H9 (cell line): Measurements from ENCODE around the gene ARPC4. TPM values are rescaled to one million over a fixed set of nuclear protein-coding genes. Genes with fewer than 3 reads are reported as not detected.

Source experiments
- DNase-seq: peaks from one replicate; pipeline ENCODE4 v3.0.0-alpha.2; 2017
- H2AFZ ChIP-seq: one replicate; pipeline ENCODE4 v1.6.1; 2013; ENCODE audit warnings: mild to moderate bottlenecking, low read length, control low read depth, moderate library complexity
- H2AK5ac ChIP-seq: 2 replicates; pipeline ENCODE4 v1.6.1; 2013; ENCODE audit warnings: low read length, control low read depth, mixed read lengths; ENCODE audit not compliant: insufficient read length
- H2BK120ac ChIP-seq: one replicate; pipeline ENCODE4 v1.6.1; 2013; ENCODE audit warnings: low read depth, mild to moderate bottlenecking, low read length, control low read depth, inconsistent platforms; ENCODE audit not compliant: poor library complexity, severe bottlenecking
- H2BK12ac ChIP-seq: 2 replicates; pipeline ENCODE4 v1.6.1; 2013; ENCODE audit warnings: low read length, control low read depth, mixed read lengths, low read depth; ENCODE audit not compliant: insufficient read length
- H2BK15ac ChIP-seq: 2 replicates; pipeline ENCODE4 v1.6.1; 2013; ENCODE audit warnings: low read depth, low read length, control low read depth
- H2BK20ac ChIP-seq: one replicate; pipeline ENCODE4 v1.6.1; 2013; ENCODE audit warnings: low read depth, mild to moderate bottlenecking, low read length, control low read depth, inconsistent platforms; ENCODE audit not compliant: poor library complexity, severe bottlenecking
- H2BK5ac ChIP-seq: 2 replicates; pipeline ENCODE4 v1.6.1; 2013; ENCODE audit warnings: low read length, control low read depth, mixed read lengths; ENCODE audit not compliant: insufficient read length
- H3K14ac ChIP-seq: 2 replicates; pipeline ENCODE4 v1.6.1; 2013; ENCODE audit warnings: low read length, control low read depth; ENCODE audit not compliant: insufficient read depth
- H3K18ac ChIP-seq: 2 replicates; pipeline ENCODE4 v1.6.1; 2013; ENCODE audit warnings: low read depth, mild to moderate bottlenecking, mixed read lengths, low read length, control low read depth; ENCODE audit not compliant: insufficient read length
- H3K23ac ChIP-seq: 2 replicates; pipeline ENCODE4 v1.6.1; 2013; ENCODE audit warnings: low read length, control low read depth, mixed read lengths, low read depth; ENCODE audit not compliant: insufficient read length
- H3K23me2 ChIP-seq: 2 replicates; pipeline ENCODE4 v1.6.1; 2013; ENCODE audit warnings: low read depth, mild to moderate bottlenecking, mixed read lengths, low read length, control low read depth; ENCODE audit not compliant: insufficient read length, poor library complexity, severe bottlenecking
- H3K27ac ChIP-seq: 2 replicates; pipeline ENCODE4 v1.5.1; 2013; ENCODE audit warnings: low read length, control low read depth, mixed read lengths, low read depth; ENCODE audit not compliant: insufficient read length
- H3K27me3 ChIP-seq: 2 replicates; pipeline ENCODE4 v1.6.1; 2013; ENCODE audit warnings: low read length, control low read depth, inconsistent platforms; ENCODE audit not compliant: insufficient read depth
- H3K4ac ChIP-seq: 2 replicates; pipeline ENCODE4 v1.6.1; 2013; ENCODE audit warnings: low read depth, mild to moderate bottlenecking, control low read depth, inconsistent platforms, low read length, moderate library complexity
- H3K4me1 ChIP-seq: 2 replicates; pipeline ENCODE4 v1.6.1; 2013; ENCODE audit warnings: low read length, control low read depth, inconsistent platforms; ENCODE audit not compliant: insufficient read depth
- H3K4me2 ChIP-seq: 2 replicates; pipeline ENCODE4 v1.6.1; 2013; ENCODE audit warnings: low read length, control low read depth, mixed read lengths; ENCODE audit not compliant: insufficient read length, insufficient read depth
- H3K56ac ChIP-seq: 2 replicates; pipeline ENCODE4 v1.6.1; 2013; ENCODE audit warnings: low read depth, mild to moderate bottlenecking, mixed read lengths, low read length, control low read depth; ENCODE audit not compliant: insufficient read length
- H3K79me1 ChIP-seq: 2 replicates; pipeline ENCODE4 v1.6.1; 2013; ENCODE audit warnings: low read depth, mild to moderate bottlenecking, moderate library complexity, low read length, control low read depth, inconsistent platforms; ENCODE audit not compliant: insufficient read depth, poor library complexity, severe bottlenecking
- H3K79me2 ChIP-seq: 2 replicates; pipeline ENCODE4 v1.6.1; 2013; ENCODE audit warnings: low read length, control low read depth, inconsistent platforms; ENCODE audit not compliant: insufficient read depth
- H3K9ac ChIP-seq: 2 replicates; pipeline ENCODE4 v1.6.1; 2013; ENCODE audit warnings: low read length, control low read depth, mixed read lengths; ENCODE audit not compliant: insufficient read length; ENCODE audit errors: extremely low read depth
- H3K9me3 ChIP-seq: one replicate; pipeline ENCODE4 v1.6.1; 2013; ENCODE audit warnings: low read depth, low read length, inconsistent platforms; ENCODE audit not compliant: control insufficient read depth
- H3T11ph ChIP-seq: one replicate; pipeline ENCODE4 v1.6.1; 2013; ENCODE audit warnings: mild to moderate bottlenecking, low read length, control low read depth, inconsistent platforms
- H4K20me1 ChIP-seq: one replicate; pipeline ENCODE4 v1.6.1; 2013; ENCODE audit not compliant: control insufficient read depth, insufficient read length, insufficient read depth
- H4K5ac ChIP-seq: 2 replicates; pipeline ENCODE4 v1.6.1; 2013; ENCODE audit warnings: low read depth, mild to moderate bottlenecking, mixed read lengths, low read length, control low read depth; ENCODE audit not compliant: insufficient read length
- H4K8ac ChIP-seq: replicated peaks from 2 replicates; pipeline ENCODE4 v1.6.1; 2013; ENCODE audit warnings: low read length, control low read depth, mixed read lengths, low read depth; ENCODE audit not compliant: insufficient read length
- H4K91ac ChIP-seq: 2 replicates; pipeline ENCODE4 v1.6.1; 2013; ENCODE audit warnings: low read depth, mild to moderate bottlenecking, moderate library complexity, mixed read lengths, low read length, control low read depth; ENCODE audit not compliant: insufficient read length
- H3K27ac Mint-ChIP-seq, 3 experiments: 2 replicates in 2 of 3; 3 replicates in 1 of 3; pipeline ENCODE4 v1.8.0; 2020 to 2021; ENCODE audit warnings: mixed read lengths in 3 of 3, mild to moderate bottlenecking in 1 of 3, moderate library complexity in 1 of 3
- H3K27me3 Mint-ChIP-seq: 2 replicates; pipeline ENCODE4 v1.8.0; 2021; ENCODE audit warnings: low read depth, mild to moderate bottlenecking, moderate library complexity, mixed read lengths
- H3K36me3 Mint-ChIP-seq, 3 experiments: 2 replicates in 2 of 3; 3 replicates in 1 of 3; pipeline ENCODE4 v1.8.0; 2020 to 2021; ENCODE audit warnings: low read depth in 3 of 3, mixed read lengths in 3 of 3; ENCODE audit not compliant: insufficient read depth in 1 of 3
- H3K4me1 Mint-ChIP-seq, 2 experiments: 2 replicates each; pipeline ENCODE4 v1.8.0; 2020; ENCODE audit warnings: mixed read lengths in 2 of 2
- H3K4me3 Mint-ChIP-seq, 2 experiments: 2 replicates in 1 of 2; 3 replicates in 1 of 2; pipeline ENCODE4 v1.8.0; 2020 to 2021; ENCODE audit warnings: mild to moderate bottlenecking in 2 of 2, mixed read lengths in 2 of 2, moderate library complexity in 1 of 2
- H3K9me3 Mint-ChIP-seq, 2 experiments: 2 replicates in 1 of 2; 3 replicates in 1 of 2; pipeline ENCODE4 v1.8.0; 2020; ENCODE audit warnings: mild to moderate bottlenecking in 2 of 2, mixed read lengths in 2 of 2, moderate library complexity in 1 of 2
- WGBS: extraction: QIAGEN DNeasy Blood & Tissue Kit; methylation state at CpG from one replicate; pipeline ENCODE4 v1.1.7; 2013; ENCODE audit warnings: missing lambda C conversion rate, low lambda C conversion rate, mixed read lengths; ENCODE audit not compliant: insufficient read length; ENCODE audit errors: extremely low coverage; 5-methylcytosine and 5-hydroxymethylcytosine counted together
- total RNA-seq: library from RNA; stranded (reverse); gene quantifications from 2 replicates; pipeline ENCODE4 v1.2.1, GENCODE V29; 2021
- TF ChIP-seq, protein P1 (sequence below): fragments of 200-600 bp; sonication (generic); conservative IDR thresholded peaks from 3 replicates; pipeline ENCODE4 v1.8.0; 2021; ENCODE audit warnings: antibody characterized with exemption, mild to moderate bottlenecking

Gene ARPC4
- total RNA-seq, 1 experiment from 2014 or later: 161 TPM

- Mint-ChIP-seq H3K4me1 (no peaks in the 10 kb centered on the region), H3K27ac (no peak overlapping the region), H3K27me3 (no peaks in the 10 kb centered on the region), H3K36me3 (peaks cover 64 to 100% (median 97%) of the 10 kb centered on the region in 3 experiments; a peak in 6 of 7 replicates), H3K4me3 (no peak overlapping the region), H3K9me3 (no peaks in the 10 kb centered on the region)
- Histone ChIP-seq H4K8ac (no peak overlapping the region), H2BK5ac (no peak overlapping the region), H2BK120ac (no peak overlapping the region), H3K79me1 (no peaks in the 10 kb centered on the region), H3K9me3 (no peaks in the 10 kb centered on the region), H3K23ac (no peak overlapping the region), H3K79me2 (no peaks in the 10 kb centered on the region), H4K91ac (no peak overlapping the region), H3K14ac (no peak overlapping the region), H3K4me2 (no peak overlapping the region), H4K20me1 (no peaks in the 10 kb centered on the region), H3K23me2 (no peaks in the 10 kb centered on the region), H3T11ph (no peak overlapping the region), H2AK5ac (no peak overlapping the region), H3K9ac (no peak overlapping the region), H2BK15ac (no peak overlapping the region), H2AFZ (no peak overlapping the region), H3K27ac (no peak overlapping the region), H3K4me1 (no peaks in the 10 kb centered on the region), H3K4ac (no peak overlapping the region), H2BK20ac (no peak overlapping the region), H4K5ac (no peak overlapping the region), H3K56ac (no peak overlapping the region), H3K18ac (no peak overlapping the region), H2BK12ac (no peak overlapping the region), H3K27me3 (no peaks in the 10 kb centered on the region)
- no peak for DNase-seq
- WGBS: no CpG with 5 or more reads among the region's 18 CpGs
- TF ChIP-seq, protein P1, sequence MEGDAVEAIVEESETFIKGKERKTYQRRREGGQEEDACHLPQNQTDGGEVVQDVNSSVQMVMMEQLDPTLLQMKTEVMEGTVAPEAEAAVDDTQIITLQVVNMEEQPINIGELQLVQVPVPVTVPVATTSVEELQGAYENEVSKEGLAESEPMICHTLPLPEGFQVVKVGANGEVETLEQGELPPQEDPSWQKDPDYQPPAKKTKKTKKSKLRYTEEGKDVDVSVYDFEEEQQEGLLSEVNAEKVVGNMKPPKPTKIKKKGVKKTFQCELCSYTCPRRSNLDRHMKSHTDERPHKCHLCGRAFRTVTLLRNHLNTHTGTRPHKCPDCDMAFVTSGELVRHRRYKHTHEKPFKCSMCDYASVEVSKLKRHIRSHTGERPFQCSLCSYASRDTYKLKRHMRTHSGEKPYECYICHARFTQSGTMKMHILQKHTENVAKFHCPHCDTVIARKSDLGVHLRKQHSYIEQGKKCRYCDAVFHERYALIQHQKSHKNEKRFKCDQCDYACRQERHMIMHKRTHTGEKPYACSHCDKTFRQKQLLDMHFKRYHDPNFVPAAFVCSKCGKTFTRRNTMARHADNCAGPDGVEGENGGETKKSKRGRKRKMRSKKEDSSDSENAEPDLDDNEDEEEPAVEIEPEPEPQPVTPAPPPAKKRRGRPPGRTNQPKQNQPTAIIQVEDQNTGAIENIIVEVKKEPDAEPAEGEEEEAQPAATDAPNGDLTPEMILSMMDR: no peak
Measured at GRCh38 chr3:9743548-9743947, 49.3 kb upstream of the ARPC4 start.
